Upper lobe of right lung (tissue), 1 donor: ENCODE data around the gene GRIP1. TPM values are rescaled to one million over a fixed set of nuclear protein-coding genes. Genes with fewer than 3 reads are reported as not detected.

Experiments
- ATAC-seq: fragments of 200-7000 bp; cut with Tn5 transposase; one replicate; pipeline ENCODE4 v1.9.1; 2020; ENCODE audit warnings: mild to moderate bottlenecking, moderate library complexity
- DNase-seq: peaks from one replicate; pipeline ENCODE4 v3.0.0-alpha.2; 2020
- H3K27ac ChIP-seq: fragments of 200-600 bp; one replicate; pipeline ENCODE4 v1.8.0; 2022
- H3K27me3 ChIP-seq: fragments of 200-600 bp; one replicate; pipeline ENCODE4 v1.8.0; 2022; ENCODE audit warnings: mild to moderate bottlenecking
- H3K36me3 ChIP-seq: fragments of 200-600 bp; one replicate; pipeline ENCODE4 v1.8.0; 2022
- H3K4me1 ChIP-seq: fragments of 200-600 bp; one replicate; pipeline ENCODE4 v1.8.0; 2022
- H3K4me3 ChIP-seq: fragments of 200-600 bp; one replicate; pipeline ENCODE4 v1.8.0; 2022; ENCODE audit warnings: mild to moderate bottlenecking
- H3K9me3 ChIP-seq: fragments of 200-600 bp; one replicate; pipeline ENCODE4 v1.8.0; 2022
- intact Hi-C: fragments of 100-400 bp; cut with DNase I; formaldehyde crosslinking; loops from one replicate; pipeline ENCODE4 v1.11.0; 2022
- total RNA-seq: library from RNA; stranded (reverse); fragmentation: NEBNext Ultra II Directional; extraction: Animal tissue kit (Norgen Biotek cat#: 25700); gene quantifications from one replicate; pipeline ENCODE4 v1.2.1, GENCODE V29; 2021
- TF ChIP-seq, protein P1 (sequence below): fragments of 200-600 bp; IDR thresholded peaks from one replicate; pipeline ENCODE4 v1.8.0; 2022; ENCODE audit warnings: antibody characterized with exemption
- donor health status: DM: no; HTN: yes; CAD: no; lungs with severe emphysema.

The GRIP1 gene
- total RNA-seq, 1 donor from 2014 or later, result 5.2 TPM

- TF ChIP-seq, protein P1, sequence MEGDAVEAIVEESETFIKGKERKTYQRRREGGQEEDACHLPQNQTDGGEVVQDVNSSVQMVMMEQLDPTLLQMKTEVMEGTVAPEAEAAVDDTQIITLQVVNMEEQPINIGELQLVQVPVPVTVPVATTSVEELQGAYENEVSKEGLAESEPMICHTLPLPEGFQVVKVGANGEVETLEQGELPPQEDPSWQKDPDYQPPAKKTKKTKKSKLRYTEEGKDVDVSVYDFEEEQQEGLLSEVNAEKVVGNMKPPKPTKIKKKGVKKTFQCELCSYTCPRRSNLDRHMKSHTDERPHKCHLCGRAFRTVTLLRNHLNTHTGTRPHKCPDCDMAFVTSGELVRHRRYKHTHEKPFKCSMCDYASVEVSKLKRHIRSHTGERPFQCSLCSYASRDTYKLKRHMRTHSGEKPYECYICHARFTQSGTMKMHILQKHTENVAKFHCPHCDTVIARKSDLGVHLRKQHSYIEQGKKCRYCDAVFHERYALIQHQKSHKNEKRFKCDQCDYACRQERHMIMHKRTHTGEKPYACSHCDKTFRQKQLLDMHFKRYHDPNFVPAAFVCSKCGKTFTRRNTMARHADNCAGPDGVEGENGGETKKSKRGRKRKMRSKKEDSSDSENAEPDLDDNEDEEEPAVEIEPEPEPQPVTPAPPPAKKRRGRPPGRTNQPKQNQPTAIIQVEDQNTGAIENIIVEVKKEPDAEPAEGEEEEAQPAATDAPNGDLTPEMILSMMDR, result no peak
- no peak overlapping the region for H3K4me3 ChIP-seq
Measured at GRCh38 chr12:66418908-66419307, 260.0 kb downstream of the GRIP1 start.

DNA sequence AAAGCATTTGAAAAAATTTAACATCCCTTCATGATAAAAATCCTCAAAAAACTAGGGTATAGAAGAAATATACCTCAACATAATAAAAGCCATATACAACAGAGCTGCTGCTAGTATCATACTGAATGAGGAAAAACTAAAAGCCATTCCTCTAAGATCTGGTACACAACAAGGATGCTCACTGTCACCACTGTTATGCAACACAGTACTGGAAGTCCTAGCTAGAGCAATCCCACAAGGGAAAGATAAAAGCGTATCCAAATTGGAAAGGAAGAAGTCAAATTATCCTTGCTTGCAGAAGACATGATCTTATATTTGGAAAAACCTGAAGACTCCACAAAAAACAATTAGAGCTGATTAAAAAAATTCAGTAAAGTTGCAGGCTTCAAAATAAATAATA is 261.7 kb downstream of the GRIP1 start:
- Histone ChIP-seq H3K9me3 (no peaks in the 10 kb centered on the region), H3K36me3 (no peaks in the 10 kb centered on the region), H3K27me3 (no peaks in the 10 kb centered on the region), H3K4me3 (no peak overlapping the region), H3K27ac (no peak overlapping the region), H3K4me1 (no peaks in the 10 kb centered on the region)
- TF ChIP-seq, protein P1, result no peak
- ATAC-seq (no peak), DNase-seq (no peak)
- intact Hi-C loops, result no loop called here

More at GRCh38 chr12:66418908-66419307, 260.0 kb downstream of the GRIP1 start:
- no peaks in the 10 kb centered on the region for H3K4me1 ChIP-seq
- ATAC-seq (no peak), DNase-seq (no peak)
- no peaks in the 10 kb centered on the region for H3K36me3 ChIP-seq
- no peaks in the 10 kb centered on the region for H3K9me3 ChIP-seq
- intact Hi-C loops, result no loop called here
- no peaks in the 10 kb centered on the region for H3K27me3 ChIP-seq
- no peak overlapping the region for H3K27ac ChIP-seq

DNA sequence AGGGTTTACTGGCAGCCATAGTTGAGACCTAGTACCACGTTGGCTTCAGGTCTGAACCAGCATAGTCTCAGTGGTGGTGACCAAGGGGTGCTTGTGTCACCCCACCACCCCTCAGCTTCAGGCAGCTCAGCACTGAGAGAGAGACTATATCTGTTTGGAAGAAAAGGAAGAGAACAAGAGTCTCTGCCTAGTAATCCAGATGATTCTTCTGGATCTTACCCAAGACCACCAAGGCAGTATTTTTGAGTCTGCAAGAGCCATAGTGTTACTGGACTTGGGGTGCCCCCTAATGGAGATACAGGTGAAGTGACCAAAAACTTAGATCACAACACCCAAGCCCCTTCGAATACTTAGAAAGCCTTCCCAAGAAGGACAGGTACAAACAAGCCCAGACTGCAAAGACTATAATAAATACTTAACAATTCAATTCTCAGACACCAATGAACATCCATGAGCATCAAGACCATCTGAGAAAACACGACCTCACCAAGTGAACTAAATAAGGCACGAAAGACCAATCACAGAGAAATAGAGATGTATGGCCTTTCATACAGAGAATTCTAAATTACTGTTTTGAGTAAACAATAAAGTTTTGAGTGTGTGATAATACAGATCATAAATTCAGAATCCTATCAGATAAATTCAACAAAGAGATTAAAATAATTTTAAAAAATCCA is 269.5 kb downstream of the GRIP1 start:
- no peaks in the 10 kb centered on the region for H3K4me1 ChIP-seq
- H3K27ac ChIP-seq, result no peak overlapping the region
- ATAC-seq (peak; percentile 64), DNase-seq (no peak)
- intact Hi-C loops, result no loop called here
- no peaks in the 10 kb centered on the region for H3K27me3 ChIP-seq
- TF ChIP-seq, protein P1, result peak; percentile 70
- H3K4me3 ChIP-seq, result no peak overlapping the region
- H3K36me3 ChIP-seq, result no peaks in the 10 kb centered on the region
- H3K9me3 ChIP-seq, result no peaks in the 10 kb centered on the region

- Histone ChIP-seq H3K27me3 (no peaks in the 10 kb centered on the region), H3K4me3 (no peak overlapping the region), H3K27ac (no peak overlapping the region), H3K4me1 (no peaks in the 10 kb centered on the region), H3K36me3 (no peaks in the 10 kb centered on the region), H3K9me3 (no peaks in the 10 kb centered on the region)
- ATAC-seq, result no peak
- intact Hi-C loops, result no loop called here
- TF ChIP-seq, protein P1, result no peak
- DNase-seq, result no peak
Measured at GRCh38 chr12:66405395-66405794, 273.5 kb downstream of the GRIP1 start.

DNA sequence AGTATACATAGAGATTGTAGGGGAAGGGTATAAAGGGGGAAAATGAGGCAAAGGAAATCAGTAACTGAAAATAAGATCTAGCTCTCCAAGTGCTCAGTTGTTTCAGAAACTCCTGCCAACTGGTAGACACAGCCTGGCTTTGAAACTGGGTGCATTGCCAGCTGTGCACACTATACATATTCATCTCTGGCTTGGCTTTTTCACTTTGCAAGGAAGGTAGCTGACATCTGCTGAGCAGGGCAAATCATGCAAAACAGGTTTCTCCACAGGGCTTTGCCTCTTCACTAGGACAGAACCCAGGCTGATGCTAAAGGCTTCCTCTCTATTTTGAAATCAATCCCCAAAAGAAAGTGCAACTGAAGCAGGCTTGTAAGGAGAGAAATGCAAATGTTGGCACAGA is 275.1 kb downstream of the GRIP1 start:
- ATAC-seq, result no peak
- Histone ChIP-seq H3K27me3 (no peaks in the 10 kb centered on the region), H3K27ac (no peak overlapping the region), H3K9me3 (no peaks in the 10 kb centered on the region), H3K4me3 (no peak overlapping the region), H3K36me3 (no peaks in the 10 kb centered on the region), H3K4me1 (no peaks in the 10 kb centered on the region)
- TF ChIP-seq, protein P1, result no peak
- intact Hi-C loops, result no loop called here
- DNase-seq, result no peak

DNA sequence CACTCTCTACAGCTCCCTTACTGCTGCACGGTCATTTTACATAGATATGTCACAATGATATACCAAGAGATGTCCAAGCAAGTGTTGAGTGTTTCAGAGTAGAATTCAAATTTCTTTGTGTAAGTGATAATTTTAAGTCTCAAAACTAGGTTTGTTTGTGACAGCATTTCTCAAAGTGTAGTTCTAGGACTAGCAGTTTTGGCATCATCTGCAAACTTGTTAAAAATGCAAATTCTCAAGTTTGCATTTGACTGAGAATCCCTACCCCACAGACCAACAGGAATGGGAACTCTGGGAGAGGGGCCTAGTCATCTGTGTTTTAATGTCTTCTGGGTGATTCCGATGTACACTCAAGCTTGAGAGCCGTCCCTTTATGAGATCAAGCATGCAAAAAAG is 279.0 kb downstream of the GRIP1 start:
- Histone ChIP-seq H3K4me1 (no peaks in the 10 kb centered on the region), H3K27me3 (no peaks in the 10 kb centered on the region), H3K36me3 (no peaks in the 10 kb centered on the region), H3K4me3 (no peak overlapping the region), H3K27ac (no peak overlapping the region), H3K9me3 (no peaks in the 10 kb centered on the region)
- TF ChIP-seq, protein P1, result no peak
- no peak for DNase-seq
- ATAC-seq, result no peak
- intact Hi-C loops, result no loop called here
